Osteocyte (in vitro differentiated cells): ENCODE data around the gene CACNB3. TPM values are rescaled to one million over a fixed set of nuclear protein-coding genes. Genes with fewer than 3 reads are reported as not detected.
"Not testable (repeated sequence)": the region's sequence is repeated elsewhere in the genome, so short reads cannot be mapped to it uniquely, and the experiment has no call there.

Experiments used
- DNase-seq: peaks from one replicate; pipeline ENCODE4 v3.0.0; 2021; ENCODE audit warnings: mixed read lengths; ENCODE audit not compliant: unreplicated experiment; ENCODE audit errors: extremely low spot score
- H3K27ac Mint-ChIP-seq: one replicate; pipeline ENCODE4 v1.8.0; 2021; ENCODE audit warnings: mild to moderate bottlenecking, mixed read lengths; ENCODE audit not compliant: unreplicated experiment
- H3K27me3 Mint-ChIP-seq: one replicate; pipeline ENCODE4 v1.8.0; 2021; ENCODE audit warnings: mixed read lengths; ENCODE audit not compliant: unreplicated experiment
- H3K36me3 Mint-ChIP-seq: one replicate; pipeline ENCODE4 v1.8.0; 2021; ENCODE audit warnings: mixed read lengths; ENCODE audit not compliant: unreplicated experiment
- H3K4me1 Mint-ChIP-seq: one replicate; pipeline ENCODE4 v1.8.0; 2021; ENCODE audit warnings: mixed read lengths; ENCODE audit not compliant: unreplicated experiment
- H3K4me3 Mint-ChIP-seq: one replicate; pipeline ENCODE4 v1.8.0; 2021; ENCODE audit warnings: mild to moderate bottlenecking, moderate library complexity, mixed read lengths; ENCODE audit not compliant: unreplicated experiment
- H3K9me3 Mint-ChIP-seq: one replicate; pipeline ENCODE4 v1.8.0; 2021; ENCODE audit warnings: mixed read lengths; ENCODE audit not compliant: unreplicated experiment
- CTCF ChIP-seq: fragments of 200-600 bp; sonication (generic); IDR thresholded peaks from 2 replicates; pipeline ENCODE4 v1.5.0; 2021; ENCODE audit warnings: antibody characterized with exemption, mild to moderate bottlenecking, moderate library complexity
- total RNA-seq: library from RNA; stranded (reverse); gene quantifications from 2 replicates; pipeline ENCODE4 v1.2.1, GENCODE V29; 2021

The CACNB3 gene
- total RNA-seq, 1 donor from 2014 or later = 83.3 TPM

GRCh38 chr12:48865281-48866051 lies 47.2 kb downstream of the CACNB3 start, which contains the start of gene RND1:
RND1 (minus strand) TSS chr12:48865870; CDS start chr12:48865767, 103 bp downstream.
- Mint-ChIP-seq H3K4me1 (peaks cover 15% of the 10 kb centered on the region), H3K9me3 (no peaks in the 10 kb centered on the region), H3K36me3 (no peaks in the 10 kb centered on the region), H3K4me3 (peak within 1 kb of the TSS; percentile 85), H3K27me3 (peaks cover 35% of the 10 kb centered on the region), H3K27ac (peak within 1 kb of the TSS; percentile 1)
- no peak for TF ChIP-seq CTCF
- DNase-seq = peak; percentile 93

GRCh38 chr12:48866052-48866711 lies 47.9 kb downstream of the CACNB3 start:
- peak; percentile 32 for TF ChIP-seq CTCF
- DNase-seq = no peak
- Mint-ChIP-seq H3K9me3 (no peaks in the 10 kb centered on the region), H3K27ac (peak overlapping the region; percentile 1), H3K36me3 (no peaks in the 10 kb centered on the region), H3K4me1 (peaks cover 15% of the 10 kb centered on the region), H3K4me3 (peak overlapping the region; percentile 85), H3K27me3 (peaks cover 35% of the 10 kb centered on the region)

GRCh38 chr12:48868451-48868850 lies 50.2 kb downstream of the CACNB3 start:
- Mint-ChIP-seq H3K4me1 (peaks cover 15% of the 10 kb centered on the region), H3K4me3 (no peak overlapping the region), H3K27ac (no peak overlapping the region), H3K36me3 (no peaks in the 10 kb centered on the region), H3K9me3 (no peaks in the 10 kb centered on the region), H3K27me3 (peaks cover 24% of the 10 kb centered on the region)
- TF ChIP-seq CTCF = no peak
- no peak for DNase-seq

GRCh38 chr12:48869191-48869590 lies 50.9 kb downstream of the CACNB3 start:
- H3K36me3 Mint-ChIP-seq = no peaks in the 10 kb centered on the region
- peaks cover 15% of the 10 kb centered on the region for H3K4me1 Mint-ChIP-seq
- H3K27ac Mint-ChIP-seq = no peak overlapping the region
- TF ChIP-seq CTCF = no peak
- no peak for DNase-seq
- H3K4me3 Mint-ChIP-seq = no peak overlapping the region
- no peaks in the 10 kb centered on the region for H3K9me3 Mint-ChIP-seq
- peaks cover 16% of the 10 kb centered on the region for H3K27me3 Mint-ChIP-seq

- no peak for TF ChIP-seq CTCF
- H3K4me1 Mint-ChIP-seq = no peaks in the 10 kb centered on the region
- no peaks in the 10 kb centered on the region for H3K36me3 Mint-ChIP-seq
- H3K27ac Mint-ChIP-seq = no peak overlapping the region
- no peak for DNase-seq
- H3K4me3 Mint-ChIP-seq = no peak overlapping the region
- H3K9me3 Mint-ChIP-seq = no peaks in the 10 kb centered on the region
- H3K27me3 Mint-ChIP-seq = peaks cover 6% of the 10 kb centered on the region
These were observed 54.8 kb downstream of the CACNB3 start for GRCh38 chr12:48873096-48873495.

- not testable (repeated sequence) for H3K4me3 Mint-ChIP-seq, H3K27me3 Mint-ChIP-seq, H3K27ac Mint-ChIP-seq, DNase-seq, H3K4me1 Mint-ChIP-seq, H3K9me3 Mint-ChIP-seq, H3K36me3 Mint-ChIP-seq
These were observed 55.2 kb downstream of the CACNB3 start for GRCh38 chr12:48873534-48873933.
